HS-5 (cell line): ENCODE measurements around the gene PEG3.

Experiments used
- DNase-seq: peaks from one replicate; pipeline ENCODE4 v3.0.0-alpha.2; 2012; ENCODE audit warnings: low read depth

PEG3 gene

DNA sequence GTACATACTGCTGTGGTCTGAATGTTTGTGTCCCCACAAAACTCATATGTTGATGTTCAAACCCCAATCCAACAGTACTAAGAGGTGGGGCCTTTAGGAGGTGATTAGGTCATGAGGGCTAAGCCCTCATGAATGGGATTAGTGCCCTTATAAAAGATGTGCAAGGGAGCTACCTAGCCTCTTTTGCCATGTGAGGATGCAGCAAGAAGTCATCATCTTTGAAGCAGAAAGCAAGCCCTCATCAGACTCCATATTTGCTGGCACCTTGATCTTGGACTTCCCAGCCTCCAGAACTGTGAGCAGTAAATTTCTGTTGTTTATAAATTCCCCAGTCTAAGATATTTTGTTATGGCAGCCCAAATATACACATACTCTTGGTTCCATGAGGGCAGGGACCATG, 33.9 kb downstream of the PEG3 start:
- DNase-seq, result no peak
